Gastrocnemius medialis (tissue), 4 donors: ENCODE measurements around the gene SRF. TPM values are rescaled to one million over a fixed set of nuclear protein-coding genes. Genes with fewer than 3 reads are reported as not detected.

Experiments
- ATAC-seq, 2 donors: fragments of 150-250 bp; one replicate each; pipeline ENCODE4 v1.9.1; 2016
- DNase-seq, 2 donors: peaks; one replicate each; pipeline ENCODE4 v3.0.0-alpha.2; 2019
- H3K27ac ChIP-seq, 4 donors: fragments of 200-600 bp; sonication (generic); 1 replicate in 1 of 4; 2 replicates in 3 of 4; pipeline ENCODE4 v1.5.1; 2016 to 2018; ENCODE audit warnings: mild to moderate bottlenecking in 2 of 4, moderate library complexity in 1 of 4
- H3K27me3 ChIP-seq, 3 donors: fragments of 200-600 bp; sonication (generic) in 2 of 3; 1 replicate in 1 of 3; 2 replicates in 2 of 3; pipeline versions ENCODE4 v1.5.1 to v1.6.0; 2016 to 2019; ENCODE audit warnings: mild to moderate bottlenecking in 1 of 3, moderate library complexity in 1 of 3
- H3K36me3 ChIP-seq, 2 donors: fragments of 200-600 bp; sonication (generic) in 1 of 2; one replicate each; pipeline ENCODE4 v1.5.1; 2017 to 2018
- H3K4me1 ChIP-seq, 2 donors: fragments of 200-600 bp; sonication (generic) in 1 of 2; one replicate each; pipeline ENCODE4 v1.5.1; 2016 to 2017; ENCODE audit warnings: mild to moderate bottlenecking in 2 of 2
- H3K4me3 ChIP-seq, 4 donors: fragments of 200-600 bp; sonication (generic) in 3 of 4; 1 replicate in 1 of 4; 2 replicates in 3 of 4; pipeline ENCODE4 v1.5.1; 2016 to 2019; ENCODE audit warnings: mild to moderate bottlenecking in 2 of 4
- H3K9me3 ChIP-seq, 3 donors: fragments of 200-600 bp; sonication (generic) in 2 of 3; 1 replicate in 1 of 3; 2 replicates in 2 of 3; pipeline ENCODE4 v1.5.1; 2016 to 2019
- POLR2A ChIP-seq, 2 donors: fragments of 450-650 bp; IDR thresholded peaks; one replicate each; pipeline ENCODE4 v1.6.1; 2017; ENCODE audit warnings: antibody characterized with exemption in 2 of 2, mild to moderate bottlenecking in 2 of 2, moderate library complexity in 2 of 2
- in situ Hi-C, 4 donors: fragments of 200-750 bp; cut with MboI; loops; one replicate each; pipeline versions ENCODE4 v1.15.0 to v1.8.0; 2017; ENCODE audit warnings: low sequenced_read_pairs in 4 of 4
- intact Hi-C: fragments of 100-400 bp; cut with DNase I; formaldehyde crosslinking; loops from one replicate; pipeline ENCODE4 v1.15.1; 2023; ENCODE audit warnings: low total_unique reads
- total RNA-seq, 4 donors: library from RNA; depleted of rRNA; stranded (reverse); fragments of >200 nt; gene quantifications; one replicate each; pipeline versions ENCODE4 v1.1.0 to v1.2.3, GENCODE V29; 2016
- TF ChIP-seq, protein P1 (sequence below), 5 experiments: fragments of 450-650 bp in 3 of 5; fragments of 200-600 bp in 2 of 5; sonication (generic) in 2 of 5; IDR thresholded peaks in 4 of 5; conservative IDR thresholded peaks in 1 of 5; 1 replicate in 4 of 5; 2 replicates in 1 of 5; pipeline ENCODE4 v1.5.1; 2016 to 2019; ENCODE audit warnings: antibody characterized with exemption in 5 of 5, mild to moderate bottlenecking in 3 of 5, moderate library complexity in 3 of 5

The SRF gene
- total RNA-seq, 4 donors from 2014 or later = 35.2 to 54.7 (median 44.9) TPM

- DNase-seq (no peak), ATAC-seq (no peak)
- Histone ChIP-seq H3K9me3 (no peaks in the 10 kb centered on the region), H3K27me3 (no peaks in the 10 kb centered on the region), H3K27ac (peak overlapping the region in 2 of 4 donors; percentile 86 to 88), H3K4me1 (peaks cover 16 to 22% of the 10 kb centered on the region in 2 donors), H3K4me3 (peak overlapping the region in 2 of 4 donors; percentile 83 to 99), H3K36me3 (peaks cover 0 to 54% of the 10 kb centered on the region in 2 donors)
- in situ Hi-C loops = no loop called here
- intact Hi-C loops = loop anchor here (5.0 kb wide), 1 partner anchor 334 kb away; the partner anchor contains the start of genes POLR1C and YIPF3
- no peak for TF ChIP-seq POLR2A (IDR thresholded peaks at IDR 0.05)
- TF ChIP-seq, protein P1, sequence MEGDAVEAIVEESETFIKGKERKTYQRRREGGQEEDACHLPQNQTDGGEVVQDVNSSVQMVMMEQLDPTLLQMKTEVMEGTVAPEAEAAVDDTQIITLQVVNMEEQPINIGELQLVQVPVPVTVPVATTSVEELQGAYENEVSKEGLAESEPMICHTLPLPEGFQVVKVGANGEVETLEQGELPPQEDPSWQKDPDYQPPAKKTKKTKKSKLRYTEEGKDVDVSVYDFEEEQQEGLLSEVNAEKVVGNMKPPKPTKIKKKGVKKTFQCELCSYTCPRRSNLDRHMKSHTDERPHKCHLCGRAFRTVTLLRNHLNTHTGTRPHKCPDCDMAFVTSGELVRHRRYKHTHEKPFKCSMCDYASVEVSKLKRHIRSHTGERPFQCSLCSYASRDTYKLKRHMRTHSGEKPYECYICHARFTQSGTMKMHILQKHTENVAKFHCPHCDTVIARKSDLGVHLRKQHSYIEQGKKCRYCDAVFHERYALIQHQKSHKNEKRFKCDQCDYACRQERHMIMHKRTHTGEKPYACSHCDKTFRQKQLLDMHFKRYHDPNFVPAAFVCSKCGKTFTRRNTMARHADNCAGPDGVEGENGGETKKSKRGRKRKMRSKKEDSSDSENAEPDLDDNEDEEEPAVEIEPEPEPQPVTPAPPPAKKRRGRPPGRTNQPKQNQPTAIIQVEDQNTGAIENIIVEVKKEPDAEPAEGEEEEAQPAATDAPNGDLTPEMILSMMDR (IDR thresholded peaks at IDR 0.05 in 4 of 5, conservative IDR thresholded peaks at IDR 0.05 in 1 of 5) = no peak
Observed at GRCh38 chr6:43183441-43183840, 12.4 kb downstream of the SRF start.

GRCh38 chr6:43184268-43184985 lies 13.4 kb downstream of the SRF start:
- peaks cover 0 to 54% of the 10 kb centered on the region in 2 donors for H3K36me3 ChIP-seq
- H3K4me3 ChIP-seq = no peak overlapping the region
- H3K27ac ChIP-seq = no peak overlapping the region
- no peaks in the 10 kb centered on the region for H3K9me3 ChIP-seq
- no peaks in the 10 kb centered on the region for H3K27me3 ChIP-seq
- ATAC-seq = no peak
- in situ Hi-C loops (no loop called here), intact Hi-C loops (loop anchor here (5.0 kb wide), 1 partner anchor 333 kb away; the partner anchor contains the start of genes POLR1C and YIPF3)
- peaks cover 16 to 22% of the 10 kb centered on the region in 2 donors for H3K4me1 ChIP-seq
- TF ChIP-seq, protein P1 (IDR thresholded peaks at IDR 0.05 in 4 of 5, conservative IDR thresholded peaks at IDR 0.05 in 1 of 5) = no peak
- no peak for TF ChIP-seq POLR2A (IDR thresholded peaks at IDR 0.05)
- DNase-seq = no peak

DNA sequence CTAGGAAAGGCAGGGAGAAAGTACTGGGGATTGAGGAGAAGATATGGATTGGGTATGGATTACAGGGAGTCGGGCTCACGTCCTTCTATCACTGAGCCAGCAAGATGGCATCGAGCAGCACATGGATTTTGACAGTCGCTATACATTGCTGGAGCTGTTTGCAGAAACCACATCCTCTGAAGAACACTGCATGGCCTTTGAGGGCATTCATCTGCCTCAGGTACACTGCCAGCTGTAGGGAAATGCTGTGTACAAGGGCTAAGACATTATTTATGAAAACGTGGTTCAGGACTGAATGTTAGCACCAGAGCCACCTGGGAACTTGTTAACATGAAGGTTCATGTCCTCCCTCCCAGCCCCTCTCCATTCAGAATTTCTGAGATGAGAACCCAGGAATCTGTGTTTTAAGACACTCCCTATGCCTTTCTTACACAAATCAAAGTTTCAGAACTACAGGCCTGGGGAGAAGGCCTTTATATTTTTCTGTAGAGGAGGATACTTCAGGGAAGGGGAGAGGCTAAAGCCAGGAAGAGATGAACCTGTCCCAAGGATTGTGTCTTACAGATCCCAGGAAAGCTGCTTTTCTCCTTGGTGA lies 14.4 kb downstream of the SRF start:
- no peak for ATAC-seq
- H3K36me3 ChIP-seq = peaks cover 0 to 55% of the 10 kb centered on the region in 2 donors

GRCh38 chr6:43186019-43186418 lies 14.9 kb downstream of the SRF start:
- ATAC-seq = no peak
- no peak for DNase-seq
- TF ChIP-seq, protein P1 (IDR thresholded peaks at IDR 0.05 in 4 of 5, conservative IDR thresholded peaks at IDR 0.05 in 1 of 5) = no peak
- no peak for TF ChIP-seq POLR2A (IDR thresholded peaks at IDR 0.05)
- H3K4me3 ChIP-seq = no peak overlapping the region
- no peaks in the 10 kb centered on the region for H3K9me3 ChIP-seq
- in situ Hi-C loops (no loop called here), intact Hi-C loops (no loop called here)
- no peaks in the 10 kb centered on the region for H3K27me3 ChIP-seq
- H3K27ac ChIP-seq = no peak overlapping the region
- H3K4me1 ChIP-seq = peaks cover 16 to 22% of the 10 kb centered on the region in 2 donors
- peaks cover 0 to 59% of the 10 kb centered on the region in 2 donors for H3K36me3 ChIP-seq

More for the DNA sequence above, 14.4 kb downstream of the SRF start:
- Histone ChIP-seq H3K4me3 (no peak overlapping the region), H3K27ac (no peak overlapping the region), H3K27me3 (no peaks in the 10 kb centered on the region), H3K9me3 (no peaks in the 10 kb centered on the region), H3K4me1 (peaks cover 16 to 22% of the 10 kb centered on the region in 2 donors)
- intact Hi-C loops = no loop called here
- in situ Hi-C loops = no loop called here
- DNase-seq = no peak
- TF ChIP-seq, protein P1 (IDR thresholded peaks at IDR 0.05 in 4 of 5, conservative IDR thresholded peaks at IDR 0.05 in 1 of 5) = no peak
- TF ChIP-seq POLR2A (IDR thresholded peaks at IDR 0.05) = no peak
